Keratinocyte (primary cell): ENCODE results near the gene STOM. TPM values are rescaled to one million over a fixed set of nuclear protein-coding genes. Genes with fewer than 3 reads are reported as not detected.

Experiments
- DNase-seq: peaks from one replicate; pipeline ENCODE4 v3.0.0-alpha.2; 2011; ENCODE audit warnings: low read depth, missing footprints, low spot score
- FAIRE-seq: peaks from 2 replicates; lab custom pipeline; 2011; peaks lifted over from hg19 to GRCh38; lab: Jason Lieb, UNC
- H2AFZ ChIP-seq: 2 replicates; pipeline ENCODE4 v1.6.0; 2012; ENCODE audit warnings: low read length, control low read depth, inconsistent platforms; ENCODE audit not compliant: control insufficient read depth
- H3K27ac ChIP-seq: 2 replicates; pipeline ENCODE4 v1.5.1; 2011; ENCODE audit warnings: low read length; ENCODE audit not compliant: control insufficient read depth, insufficient read depth
- H3K27me3 ChIP-seq: 3 replicates; pipeline ENCODE4 v1.6.0; 2011; ENCODE audit warnings: low read length; ENCODE audit not compliant: control insufficient read depth, insufficient read depth; ENCODE audit errors: extremely low read depth
- H3K36me3 ChIP-seq, 2 experiments: 2 replicates in 1 of 2; 3 replicates in 1 of 2; pipeline ENCODE4 v1.5.1; 2011; ENCODE audit warnings: low read length in 2 of 2, mild to moderate bottlenecking in 1 of 2; ENCODE audit not compliant: control insufficient read depth in 2 of 2, insufficient read depth in 2 of 2; ENCODE audit errors: extremely low read depth in 1 of 2
- H3K4me1 ChIP-seq: 3 replicates; pipeline ENCODE4 v1.5.1; 2011; ENCODE audit warnings: low read length; ENCODE audit not compliant: control insufficient read depth, insufficient read depth; ENCODE audit errors: extremely low read depth
- H3K4me2 ChIP-seq: 3 replicates; pipeline ENCODE4 v1.6.0; 2011; ENCODE audit warnings: low read depth, low read length; ENCODE audit not compliant: control insufficient read depth, insufficient read depth; ENCODE audit errors: extremely low read depth
- H3K4me3 ChIP-seq, 3 experiments: fragments of 200-600 bp in 1 of 3; sonication (generic) in 1 of 3; 2 replicates in 2 of 3; 3 replicates in 1 of 3; pipeline ENCODE4 v1.5.1; 2011 to 2016; ENCODE audit warnings: low read length in 3 of 3, mild to moderate bottlenecking in 3 of 3, control low read depth in 2 of 3, inconsistent platforms in 1 of 3, low read depth in 1 of 3, mixed read lengths in 1 of 3, mixed run types in 1 of 3, moderate library complexity in 1 of 3; ENCODE audit not compliant: control insufficient read depth in 2 of 3, insufficient read depth in 2 of 3; ENCODE audit errors: extremely low read depth in 1 of 3
- H3K79me2 ChIP-seq: 2 replicates; pipeline ENCODE4 v1.6.0; 2012; ENCODE audit warnings: low read length; ENCODE audit not compliant: control insufficient read depth, insufficient read depth
- H3K9ac ChIP-seq: 3 replicates; pipeline ENCODE4 v1.6.0; 2011; ENCODE audit warnings: low read length; ENCODE audit not compliant: control insufficient read depth, insufficient read depth; ENCODE audit errors: extremely low read depth
- H3K9me1 ChIP-seq: 3 replicates; pipeline ENCODE4 v1.6.0; 2011; ENCODE audit warnings: low read length; ENCODE audit not compliant: control insufficient read depth, insufficient read depth; ENCODE audit errors: extremely low read depth
- H3K9me3 ChIP-seq: 2 replicates; pipeline ENCODE4 v1.5.1; 2012; ENCODE audit warnings: low read depth, low read length; ENCODE audit not compliant: control insufficient read depth
- H4K20me1 ChIP-seq: 3 replicates; pipeline ENCODE4 v1.6.0; 2011; ENCODE audit warnings: low read length; ENCODE audit not compliant: control insufficient read depth, insufficient read depth; ENCODE audit errors: extremely low read depth
- CTCF ChIP-seq, 3 experiments: IDR thresholded peaks in 1 of 3; conservative IDR thresholded peaks in 1 of 3; optimal IDR thresholded peaks in 1 of 3; 2 replicates in 2 of 3; 3 replicates in 1 of 3; pipeline versions ENCODE3 to v1.5.1; 2011; ENCODE audit warnings: low read length in 3 of 3, mild to moderate bottlenecking in 3 of 3, moderate library complexity in 2 of 3, control low read depth in 1 of 3, inconsistent platforms in 1 of 3; ENCODE audit not compliant: insufficient read depth in 2 of 3; ENCODE audit errors: extremely low read depth in 1 of 3
- EZH2 ChIP-seq: IDR thresholded peaks from one replicate; pipeline ENCODE4 v1.6.1; 2012; ENCODE audit warnings: inconsistent platforms, mild to moderate bottlenecking, low read length, moderate library complexity
- dilution Hi-C: fragments of 300-500 bp; cut with MboI; formaldehyde crosslinking; loops from one replicate; pipeline ENCODE4 v1.7.0; 2020; ENCODE audit warnings: low sequenced_read_pairs; ENCODE audit not compliant: extremely low pct_ligation_motif_present
- polyA plus RNA-seq, 5 experiments: library from polyadenylated mRNA; depleted of rRNA in 3 of 5; stranded (reverse) in 3 of 5; stranded (forward) in 1 of 5; unstranded in 1 of 5; fragments of >200 nt; gene quantifications; 1 replicate in 1 of 5; 2 replicates in 3 of 5; 3 replicates in 1 of 5; pipeline versions ENCODE4 v1.2.1 to v1.2.3, GENCODE V29; 2011 to 2012; ENCODE audit warnings: missing spikeins in 2 of 5, low read depth in 1 of 5, low replicate concordance in 1 of 5

The STOM gene
- polyA plus RNA-seq, 1 donor (not counting 4 experiments of a cell fraction or from before 2014, with no cell fraction given) = 121 TPM

DNA sequence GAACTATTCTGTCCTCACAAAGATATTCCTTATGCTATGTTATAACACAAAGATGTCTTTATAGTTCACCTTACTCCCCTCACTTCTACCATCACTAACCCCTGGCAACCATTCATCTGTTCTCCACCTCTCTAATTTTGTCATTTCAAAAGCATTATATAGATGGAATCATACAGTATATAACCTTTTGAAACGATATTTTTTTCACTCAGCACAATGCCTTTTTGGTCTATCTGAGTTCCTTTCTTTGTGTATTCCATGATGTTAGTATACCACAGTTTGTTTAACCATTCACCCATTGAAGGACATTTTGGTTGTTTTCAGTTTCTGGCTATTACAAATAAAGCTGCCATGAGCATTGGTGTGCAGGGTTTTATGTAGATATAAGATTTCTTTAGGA lies 35.8 kb upstream of the STOM start:
- dilution Hi-C loops = no loop called here
- no peak overlapping the region for H3K9ac ChIP-seq

DNA sequence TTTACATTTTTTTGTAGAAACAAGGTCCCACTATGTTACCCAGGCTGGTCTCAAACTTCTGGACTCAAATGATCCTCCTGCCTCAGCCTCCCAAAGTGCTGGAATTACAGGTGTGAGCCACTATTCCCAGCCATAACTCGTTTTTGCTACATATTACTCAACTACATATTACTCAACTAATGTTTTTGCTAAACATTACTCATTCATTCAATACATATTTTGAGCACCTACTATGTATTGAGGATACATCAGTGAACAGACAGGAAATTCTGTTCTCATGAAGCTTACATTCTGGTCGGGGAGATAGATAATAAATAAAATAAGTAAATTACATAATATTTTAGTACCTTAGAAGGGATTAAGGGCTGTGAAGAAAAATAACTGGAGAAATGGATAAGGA lies 34.9 kb upstream of the STOM start:
- Histone ChIP-seq H3K27ac (no peak overlapping the region), H3K36me3 (no peaks in the 10 kb centered on the region), H3K4me1 (peaks cover 3% of the 10 kb centered on the region), H3K79me2 (no peaks in the 10 kb centered on the region), H3K9ac (no peak overlapping the region), H3K9me1 (no peaks in the 10 kb centered on the region), H3K4me3 (no peak overlapping the region), H4K20me1 (no peaks in the 10 kb centered on the region), H2AFZ (no peak overlapping the region), H3K4me2 (no peak overlapping the region), H3K27me3 (peaks cover 5% of the 10 kb centered on the region), H3K9me3 (no peaks in the 10 kb centered on the region)
- TF ChIP-seq EZH2 (no peak), CTCF (optimal IDR thresholded peaks at IDR 0.05 in 1 of 3, IDR thresholded peaks at IDR 0.05 in 1 of 3, conservative IDR thresholded peaks at IDR 0.05 in 1 of 3; ENCODE audit: extremely low read depth in 1 of 3, insufficient read depth in 2 of 3, low read length in 3 of 3) (no peak)
- no peak for FAIRE-seq
- no peak for DNase-seq
- dilution Hi-C loops = no loop called here

More for the DNA sequence above, 35.8 kb upstream of the STOM start:
- no peaks in the 10 kb centered on the region for H3K79me2 ChIP-seq
- DNase-seq = no peak
- H3K9me3 ChIP-seq = no peaks in the 10 kb centered on the region
- H3K27ac ChIP-seq = no peak overlapping the region
- H4K20me1 ChIP-seq = no peaks in the 10 kb centered on the region
- no peaks in the 10 kb centered on the region for H3K4me1 ChIP-seq
- no peak for FAIRE-seq
- no peak overlapping the region for H2AFZ ChIP-seq
- no peak overlapping the region for H3K4me2 ChIP-seq
- H3K36me3 ChIP-seq = no peaks in the 10 kb centered on the region
- TF ChIP-seq EZH2 = no peak
- no peak for TF ChIP-seq CTCF (optimal IDR thresholded peaks at IDR 0.05 in 1 of 3, IDR thresholded peaks at IDR 0.05 in 1 of 3, conservative IDR thresholded peaks at IDR 0.05 in 1 of 3; ENCODE audit: extremely low read depth in 1 of 3, insufficient read depth in 2 of 3, low read length in 3 of 3)
- peaks cover 5% of the 10 kb centered on the region for H3K27me3 ChIP-seq
- H3K9me1 ChIP-seq = no peaks in the 10 kb centered on the region
- H3K4me3 ChIP-seq = no peak overlapping the region
